HL-60 (cell line): Measurements from ENCODE around the gene ZNF789.

Source experiments
- DNase-seq, 2 experiments: peaks; one replicate each; pipeline ENCODE4 v3.0.0-alpha.2; 2010 to 2020; ENCODE audit warnings: low read depth in 1 of 2, low spot score in 1 of 2
- H3K27ac ChIP-seq: fragments of 250-450 bp; sonication (Bioruptor Pico); replicated peaks from 2 replicates; pipeline ENCODE4 v1.5.1; 2020; ENCODE audit warnings: mild to moderate bottlenecking, moderate library complexity
- H3K27me3 ChIP-seq: fragments of 250-450 bp; sonication (Bioruptor Pico); 2 replicates; pipeline ENCODE4 v1.5.1; 2021; ENCODE audit warnings: mild to moderate bottlenecking, moderate library complexity; ENCODE audit not compliant: insufficient read depth, poor library complexity, severe bottlenecking
- H3K4me3 ChIP-seq: replicated peaks from 2 replicates; pipeline ENCODE4 v1.5.1; 2011; ENCODE audit warnings: mild to moderate bottlenecking, control low read depth, low read length; ENCODE audit not compliant: insufficient read depth
- CTCF ChIP-seq: IDR thresholded peaks from one replicate; pipeline ENCODE4 v1.5.1; 2011; ENCODE audit warnings: low read length, control low read depth, inconsistent platforms; ENCODE audit not compliant: insufficient read depth
- GABPA ChIP-seq: IDR thresholded peaks from 2 replicates; pipeline ENCODE4 v1.6.1; 2012; ENCODE audit warnings: low read depth
- POLR2AphosphoS5 ChIP-seq: IDR thresholded peaks from 2 replicates; pipeline ENCODE4 v1.6.1; 2012; ENCODE audit warnings: low read depth
- REST ChIP-seq: IDR thresholded peaks from 2 replicates; pipeline ENCODE4 v1.6.1; 2012; ENCODE audit warnings: low read depth; ENCODE audit not compliant: insufficient replicate concordance
- SPI1 ChIP-seq: IDR thresholded peaks from 2 replicates; pipeline ENCODE4 v1.6.1; 2012; ENCODE audit warnings: low read depth, mild to moderate bottlenecking, borderline replicate concordance

Gene ZNF789

GRCh38 chr7:99497766-99498545 is 25.3 kb downstream of the ZNF789 start:
- DNase-seq = no peak
- Histone ChIP-seq H3K27me3 (no peaks in the 10 kb centered on the region), H3K4me3 (peak overlapping the region; percentile 99), H3K27ac (no peak overlapping the region; the same call in 1 of the 2 replicates)
- no peak for TF ChIP-seq CTCF
- no peak for TF ChIP-seq SPI1

- Histone ChIP-seq H3K27me3 (no peaks in the 10 kb centered on the region), H3K27ac (peak overlapping the region; percentile 88), H3K4me3 (peak overlapping the region; percentile 99)
- no peak for TF ChIP-seq SPI1
- TF ChIP-seq CTCF = no peak
- TF ChIP-seq GABPA = no peak
- TF ChIP-seq REST = no peak
- TF ChIP-seq POLR2AphosphoS5 = no peak
- DNase-seq = peak in 1 of 2 experiments; percentile 43
Observed at GRCh38 chr7:99498546-99498944, 25.9 kb downstream of the ZNF789 start.

- H3K27ac ChIP-seq = peak overlapping the region; percentile 88
- H3K27me3 ChIP-seq = no peaks in the 10 kb centered on the region
- peak overlapping the region; percentile 99 for H3K4me3 ChIP-seq
- TF ChIP-seq SPI1 (peak; percentile 65; the same call in 1 of the 2 replicates), GABPA (no peak)
- DNase-seq = peak; percentile 44 to 59
Observed at GRCh38 chr7:99499371-99499720, 26.7 kb downstream of the ZNF789 start.

- H3K27me3 ChIP-seq = no peaks in the 10 kb centered on the region
- H3K4me3 ChIP-seq = peak within 1 kb of the TSS; percentile 99
- H3K27ac ChIP-seq = peak within 1 kb of the TSS; percentile 88
- peak; percentile 90 to 93 for DNase-seq
- TF ChIP-seq REST = peak; percentile 50
- TF ChIP-seq GABPA = peak; percentile 97
- TF ChIP-seq SPI1 = no peak
- TF ChIP-seq CTCF = no peak
- TF ChIP-seq POLR2AphosphoS5 = peak; percentile 77
Observed at GRCh38 chr7:99499721-99500636, 27.3 kb downstream of the ZNF789 start, which contains the start of gene ZNF394. TSS of gene ZNF394 (minus strand) at chr7:99500281. CDS start at chr7:99500093, 188 bp downstream.
